ENCODE results near the gene ADM. TPM values are rescaled to one million over a fixed set of nuclear protein-coding genes. Genes with fewer than 3 reads are reported as not detected.

The ADM gene
- total RNA-seq, 4 donors from 2014 or later: 233 to 1,099 (median 623) TPM

DNA sequence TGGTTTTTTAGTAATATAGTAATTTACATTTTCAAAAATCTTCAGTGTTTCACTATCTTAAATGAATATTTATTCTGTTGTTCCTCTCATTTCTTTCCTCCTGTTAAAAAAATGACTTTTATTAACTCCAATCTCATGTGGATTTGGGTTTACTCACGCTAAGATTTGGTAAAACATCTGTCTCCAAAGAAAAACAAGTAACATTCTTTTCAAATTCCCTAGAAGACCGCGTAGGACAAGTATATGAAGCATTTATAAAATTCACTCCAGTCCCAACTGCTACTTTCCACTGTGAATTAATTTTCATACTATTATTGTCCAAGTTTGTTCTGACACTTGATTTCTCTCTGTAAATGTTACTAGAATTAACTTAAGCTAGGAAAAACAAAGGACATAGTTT lies 37.1 kb upstream of the ADM start:
- ATAC-seq (ENCODE audit: low FRiP score) (no peak), DNase-seq (ENCODE audit: low spot score) (no peak)
- TF ChIP-seq, protein P1, sequence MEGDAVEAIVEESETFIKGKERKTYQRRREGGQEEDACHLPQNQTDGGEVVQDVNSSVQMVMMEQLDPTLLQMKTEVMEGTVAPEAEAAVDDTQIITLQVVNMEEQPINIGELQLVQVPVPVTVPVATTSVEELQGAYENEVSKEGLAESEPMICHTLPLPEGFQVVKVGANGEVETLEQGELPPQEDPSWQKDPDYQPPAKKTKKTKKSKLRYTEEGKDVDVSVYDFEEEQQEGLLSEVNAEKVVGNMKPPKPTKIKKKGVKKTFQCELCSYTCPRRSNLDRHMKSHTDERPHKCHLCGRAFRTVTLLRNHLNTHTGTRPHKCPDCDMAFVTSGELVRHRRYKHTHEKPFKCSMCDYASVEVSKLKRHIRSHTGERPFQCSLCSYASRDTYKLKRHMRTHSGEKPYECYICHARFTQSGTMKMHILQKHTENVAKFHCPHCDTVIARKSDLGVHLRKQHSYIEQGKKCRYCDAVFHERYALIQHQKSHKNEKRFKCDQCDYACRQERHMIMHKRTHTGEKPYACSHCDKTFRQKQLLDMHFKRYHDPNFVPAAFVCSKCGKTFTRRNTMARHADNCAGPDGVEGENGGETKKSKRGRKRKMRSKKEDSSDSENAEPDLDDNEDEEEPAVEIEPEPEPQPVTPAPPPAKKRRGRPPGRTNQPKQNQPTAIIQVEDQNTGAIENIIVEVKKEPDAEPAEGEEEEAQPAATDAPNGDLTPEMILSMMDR (IDR thresholded peaks at IDR 0.05): no peak

- no peak for ATAC-seq (ENCODE audit: low FRiP score)
- DNase-seq (ENCODE audit: low spot score): no peak
- TF ChIP-seq, protein P1 (IDR thresholded peaks at IDR 0.05): no peak
Observed at GRCh38 chr11:10268746-10269488, 36.0 kb upstream of the ADM start.

DNA sequence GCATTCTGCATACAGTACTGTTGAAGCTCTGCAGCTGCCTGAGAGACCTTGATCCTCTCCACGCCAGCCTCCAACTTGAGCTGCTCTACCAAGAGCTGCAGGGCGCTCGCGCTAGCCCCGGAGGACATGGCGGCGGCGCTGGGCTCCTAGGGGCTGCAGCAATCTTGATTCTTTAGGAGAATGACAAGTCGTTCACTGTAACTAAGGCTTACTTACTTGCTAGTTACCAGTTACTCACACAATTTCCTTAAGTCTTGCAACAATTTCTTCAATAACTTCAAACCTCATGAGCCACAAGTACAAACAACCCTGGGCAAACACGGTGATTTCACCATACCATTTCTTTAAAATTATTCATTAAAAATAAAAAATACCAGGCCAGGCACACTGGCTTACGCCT lies 32.7 kb upstream of the ADM start:
- ATAC-seq (ENCODE audit: low FRiP score) (no peak), DNase-seq (ENCODE audit: low spot score) (no peak)
- TF ChIP-seq, protein P1 (IDR thresholded peaks at IDR 0.05): no peak

- TF ChIP-seq, protein P1 (IDR thresholded peaks at IDR 0.05): no peak
- ATAC-seq (ENCODE audit: low FRiP score) (no peak), DNase-seq (ENCODE audit: low spot score) (no peak)
Observed at GRCh38 chr11:10273738-10274137, 31.1 kb upstream of the ADM start.

GRCh38 chr11:10274726-10275125 lies 30.1 kb upstream of the ADM start:
- DNase-seq (ENCODE audit: low spot score) (no peak), ATAC-seq (ENCODE audit: low FRiP score) (no peak)
- TF ChIP-seq, protein P1 (IDR thresholded peaks at IDR 0.05): no peak

GRCh38 chr11:10275714-10276113 lies 29.2 kb upstream of the ADM start:
- DNase-seq (ENCODE audit: low spot score) (no peak), ATAC-seq (ENCODE audit: low FRiP score) (no peak)
- TF ChIP-seq, protein P1 (IDR thresholded peaks at IDR 0.05): no peak

GRCh38 chr11:10282117-10282516 lies 22.8 kb upstream of the ADM start:
- TF ChIP-seq, protein P1 (IDR thresholded peaks at IDR 0.05): no peak
- DNase-seq (ENCODE audit: low spot score) (no peak), ATAC-seq (ENCODE audit: low FRiP score) (no peak)

All from omental fat pad (tissue), 4 donors.